Keratinocyte (primary cell): ENCODE measurements around the gene MYRIP.
"Not testable (repeated sequence)": the region's sequence is repeated elsewhere in the genome, so short reads cannot be mapped to it uniquely, and the experiment has no call there.

ENCODE experiments used
- CTCF ChIP-seq, 3 experiments: IDR thresholded peaks in 1 of 3; conservative IDR thresholded peaks in 1 of 3; optimal IDR thresholded peaks in 1 of 3; 2 replicates in 2 of 3; 3 replicates in 1 of 3; pipeline versions ENCODE3 to v1.5.1; 2011; ENCODE audit warnings: low read length in 3 of 3, mild to moderate bottlenecking in 3 of 3, moderate library complexity in 2 of 3, control low read depth in 1 of 3, inconsistent platforms in 1 of 3; ENCODE audit not compliant: insufficient read depth in 2 of 3; ENCODE audit errors: extremely low read depth in 1 of 3
- EZH2 ChIP-seq: IDR thresholded peaks from one replicate; pipeline ENCODE4 v1.6.1; 2012; ENCODE audit warnings: inconsistent platforms, mild to moderate bottlenecking, low read length, moderate library complexity

- not testable (repeated sequence) for TF ChIP-seq CTCF (optimal IDR thresholded peaks at IDR 0.05 in 1 of 3, IDR thresholded peaks at IDR 0.05 in 1 of 3, conservative IDR thresholded peaks at IDR 0.05 in 1 of 3; ENCODE audit: extremely low read depth in 1 of 3, insufficient read depth in 2 of 3, low read length in 3 of 3); EZH2
Measured at GRCh38 chr3:39778168-39778567, 31.2 kb upstream of the MYRIP start.
